ENCODE results near the gene NPRL2. TPM values are rescaled to one million over a fixed set of nuclear protein-coding genes. Genes with fewer than 3 reads are reported as not detected.
A peak's percentile ranks its signal among the peaks of the same experiment; 100 is the strongest.
"Not testable (repeated sequence)": the region's sequence is repeated elsewhere in the genome, so short reads cannot be mapped to it uniquely, and the experiment has no call there.

The NPRL2 gene
- total RNA-seq, 1 experiment from 2014 or later = 57.4 TPM

- DNase-seq (ENCODE audit: low read depth) = no peak
These were observed 35.8 kb downstream of the NPRL2 start for GRCh38 chr3:50314816-50315215.

GRCh38 chr3:50314342-50314741, 36.2 kb downstream of the NPRL2 start:
- DNase-seq (ENCODE audit: low read depth) = no peak

- DNase-seq (ENCODE audit: low read depth) = not testable (repeated sequence)
These were observed 38.5 kb downstream of the NPRL2 start for GRCh38 chr3:50312041-50312440.

GRCh38 chr3:50304601-50305000, 46.0 kb downstream of the NPRL2 start:
- peak; percentile 63 for DNase-seq (ENCODE audit: low read depth)

- DNase-seq (ENCODE audit: low read depth) = no peak
These were observed 47.4 kb downstream of the NPRL2 start, which contains the start of gene HYAL1 for GRCh38 chr3:50303013-50303815. Gene HYAL1 (minus strand): TSS chr3:50303574. CDS start chr3:50302956, 618 bp downstream.

- DNase-seq (ENCODE audit: low read depth) = no peak
These were observed 48.2 kb downstream of the NPRL2 start for GRCh38 chr3:50302095-50303012.

GRCh38 chr3:50300681-50301254, 49.8 kb downstream of the NPRL2 start:
- DNase-seq (ENCODE audit: low read depth) = no peak

- peak; percentile 30 for DNase-seq (ENCODE audit: low read depth)
These were observed 50.5 kb downstream of the NPRL2 start for GRCh38 chr3:50299929-50300680.

GRCh38 chr3:50299638-50299928, 51.0 kb downstream of the NPRL2 start:
- no peak for DNase-seq (ENCODE audit: low read depth)

- DNase-seq (ENCODE audit: low read depth) = peak; percentile 98
These were observed 51.5 kb downstream of the NPRL2 start, which contains the start of the genes HYAL3 and NAA80 for GRCh38 chr3:50298836-50299637. Gene HYAL3 (minus strand): TSS chr3:50299405. CDS start chr3:50295602, 3,803 bp downstream. Gene NAA80 (minus strand): TSS chr3:50299405. CDS start chr3:50297463, 1,942 bp downstream.

GRCh38 chr3:50297896-50298725, 52.5 kb downstream of the NPRL2 start:
- DNase-seq (ENCODE audit: low read depth) = no peak

GRCh38 chr3:50297384-50297775, 53.2 kb downstream of the NPRL2 start:
- DNase-seq (ENCODE audit: low read depth) = no peak

Other genes with a start within 250 kb of the NPRL2 start
- gene SEMA3F, start 195.5 kb downstream of the NPRL2 start, total RNA-seq (2014; rRNA removed; shearing (Covaris generic)) = 45.7 and 48.6 TPM in 2 replicates
- not detected in 2 replicates for gene GNAT1, start 159.2 kb downstream of the NPRL2 start, total RNA-seq (2014; rRNA removed; shearing (Covaris generic))
- gene SLC38A3, start 145.5 kb downstream of the NPRL2 start, total RNA-seq (2014; rRNA removed; shearing (Covaris generic)) = 2.2 TPM in 1 of 2 replicates, not detected in the other
- 304 and 403 TPM in 2 replicates for gene GNAI2, start 114.6 kb downstream of the NPRL2 start, total RNA-seq (2014; rRNA removed; shearing (Covaris generic))
- gene SEMA3B, start 81.6 kb downstream of the NPRL2 start, total RNA-seq (2014; rRNA removed; shearing (Covaris generic)) = 4.0 and 5.0 TPM in 2 replicates
- gene LSMEM2, start 71.7 kb downstream of the NPRL2 start, total RNA-seq (2014; rRNA removed; shearing (Covaris generic)) = not detected in 2 replicates
- gene IFRD2, start 58.3 kb downstream of the NPRL2 start, total RNA-seq (2014; rRNA removed; shearing (Covaris generic)) = 168 and 172 TPM in 2 replicates
- 10.4 and 11.6 TPM in 2 replicates for gene HYAL3, start 51.4 kb downstream of the NPRL2 start, total RNA-seq (2014; rRNA removed; shearing (Covaris generic))
- 13.1 and 23.5 TPM in 2 replicates for gene NAA80, start 51.4 kb downstream of the NPRL2 start, total RNA-seq (2014; rRNA removed; shearing (Covaris generic))
- 0.40 and 0.43 TPM in 2 replicates for gene HYAL1, start 47.2 kb downstream of the NPRL2 start, total RNA-seq (2014; rRNA removed; shearing (Covaris generic))
- 91.6 and 97.5 TPM in 2 replicates for gene HYAL2, start 28.0 kb downstream of the NPRL2 start, total RNA-seq (2014; rRNA removed; shearing (Covaris generic))
- gene TUSC2, start 22.6 kb downstream of the NPRL2 start, total RNA-seq (2014; rRNA removed; shearing (Covaris generic)) = 40.6 and 53.3 TPM in 2 replicates
- gene RASSF1, start 9.9 kb downstream of the NPRL2 start, total RNA-seq (2014; rRNA removed; shearing (Covaris generic)) = 12.5 and 15.0 TPM in 2 replicates
- 1.4 and 2.8 TPM in 2 replicates for gene ZMYND10, start 5.0 kb downstream of the NPRL2 start, total RNA-seq (2014; rRNA removed; shearing (Covaris generic))
- gene CYB561D2, start 87 bp upstream of the NPRL2 start, total RNA-seq (2014; rRNA removed; shearing (Covaris generic)) = 63.2 and 69.0 TPM in 2 replicates
- 75.7 and 90.1 TPM in 2 replicates for gene TMEM115, start 8.7 kb upstream of the NPRL2 start, total RNA-seq (2014; rRNA removed; shearing (Covaris generic))
- gene CACNA2D2, start 152.9 kb upstream of the NPRL2 start, total RNA-seq (2014; rRNA removed; shearing (Covaris generic)) = 0.56 TPM in 1 of 2 replicates, not detected in the other
- gene C3orf18, start 217.0 kb upstream of the NPRL2 start, total RNA-seq (2014; rRNA removed; shearing (Covaris generic)) = 1.9 and 2.5 TPM in 2 replicates
- 14.0 and 14.9 TPM in 2 replicates for gene HEMK1, start 218.7 kb upstream of the NPRL2 start, total RNA-seq (2014; rRNA removed; shearing (Covaris generic))